HUES48 (cell line): ENCODE data around the gene LTBP4.

ENCODE experiments used
- H3K27ac ChIP-seq: one replicate; pipeline ENCODE4 v1.7.0; 2013; ENCODE audit warnings: low read depth, low read length, inconsistent platforms
- H3K27me3 ChIP-seq: 2 replicates; pipeline ENCODE4 v1.6.1; 2013; ENCODE audit warnings: mild to moderate bottlenecking, low read length; ENCODE audit not compliant: control insufficient read depth, insufficient read depth
- H3K36me3 ChIP-seq: 2 replicates; pipeline ENCODE4 v1.6.1; 2013; ENCODE audit warnings: low read length; ENCODE audit not compliant: control insufficient read depth, insufficient read depth
- H3K4me1 ChIP-seq: 2 replicates; pipeline ENCODE4 v1.6.1; 2013; ENCODE audit warnings: mild to moderate bottlenecking, low read length; ENCODE audit not compliant: control insufficient read depth, insufficient read depth
- H3K4me3 ChIP-seq: 2 replicates; pipeline ENCODE4 v1.5.1; 2013; ENCODE audit warnings: mild to moderate bottlenecking, low read depth, low read length
- H3K9ac ChIP-seq: 2 replicates; pipeline ENCODE4 v1.6.1; 2013; ENCODE audit warnings: mild to moderate bottlenecking, low read depth, low read length, moderate library complexity
- H3K9me3 ChIP-seq: 2 replicates; pipeline ENCODE4 v1.6.1; 2013; ENCODE audit warnings: low read length; ENCODE audit not compliant: control insufficient read depth, insufficient read depth

The LTBP4 gene

DNA sequence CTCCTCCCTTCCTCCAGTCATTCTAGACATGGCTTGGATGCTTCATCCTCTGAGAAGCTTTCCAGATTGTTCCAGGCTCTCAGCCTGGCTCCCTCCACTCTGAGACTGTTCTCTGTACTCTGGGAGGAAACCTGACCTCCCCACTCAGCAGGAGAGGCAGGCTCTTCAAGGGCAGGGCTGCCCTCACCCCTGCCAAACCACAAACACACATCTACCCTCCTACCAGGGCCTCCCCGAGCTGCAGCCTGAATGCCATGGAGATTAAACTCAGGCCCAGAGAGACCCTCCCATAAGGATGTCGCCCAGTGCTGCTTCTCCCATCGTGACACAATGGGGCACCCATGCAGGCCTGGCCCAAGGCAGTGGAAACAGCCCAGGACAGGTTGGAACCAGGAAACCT lies 73.1 kb downstream of the LTBP4 start:
- Histone ChIP-seq H3K9me3 (no peaks in the 10 kb centered on the region), H3K9ac (no peak overlapping the region), H3K4me1 (no peaks in the 10 kb centered on the region), H3K4me3 (no peak overlapping the region), H3K27ac (no peak overlapping the region), H3K36me3 (peaks cover 86% of the 10 kb centered on the region), H3K27me3 (no peaks in the 10 kb centered on the region)

DNA sequence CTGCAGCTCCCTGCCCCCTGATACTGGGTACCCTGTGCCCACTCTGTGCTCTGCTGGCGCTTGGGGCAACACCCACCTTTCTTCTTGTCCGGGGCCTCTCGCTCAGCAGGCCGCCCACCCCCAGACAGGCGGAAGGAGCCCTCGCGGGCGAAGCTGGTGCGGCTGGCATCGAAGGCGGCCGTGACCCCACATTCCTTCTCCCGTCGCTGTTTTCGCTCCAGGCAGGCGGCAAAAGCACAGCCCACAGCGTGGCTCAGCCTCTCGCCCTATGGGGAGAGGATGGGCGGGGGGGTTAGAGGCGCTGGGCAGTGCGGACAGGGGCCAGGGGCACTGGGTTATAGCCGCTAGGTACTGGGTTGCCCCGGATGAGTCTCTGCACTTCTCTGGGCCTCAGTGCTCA lies 76.0 kb downstream of the LTBP4 start:
- H3K4me3 ChIP-seq = no peak overlapping the region
- H3K36me3 ChIP-seq = peaks cover 73% of the 10 kb centered on the region
- H3K4me1 ChIP-seq = no peaks in the 10 kb centered on the region
- no peaks in the 10 kb centered on the region for H3K9me3 ChIP-seq
- no peak overlapping the region for H3K27ac ChIP-seq
- no peak overlapping the region for H3K9ac ChIP-seq
- no peaks in the 10 kb centered on the region for H3K27me3 ChIP-seq
